ENCODE measurements around the gene TTC3.

- TF ChIP-seq, protein P1, sequence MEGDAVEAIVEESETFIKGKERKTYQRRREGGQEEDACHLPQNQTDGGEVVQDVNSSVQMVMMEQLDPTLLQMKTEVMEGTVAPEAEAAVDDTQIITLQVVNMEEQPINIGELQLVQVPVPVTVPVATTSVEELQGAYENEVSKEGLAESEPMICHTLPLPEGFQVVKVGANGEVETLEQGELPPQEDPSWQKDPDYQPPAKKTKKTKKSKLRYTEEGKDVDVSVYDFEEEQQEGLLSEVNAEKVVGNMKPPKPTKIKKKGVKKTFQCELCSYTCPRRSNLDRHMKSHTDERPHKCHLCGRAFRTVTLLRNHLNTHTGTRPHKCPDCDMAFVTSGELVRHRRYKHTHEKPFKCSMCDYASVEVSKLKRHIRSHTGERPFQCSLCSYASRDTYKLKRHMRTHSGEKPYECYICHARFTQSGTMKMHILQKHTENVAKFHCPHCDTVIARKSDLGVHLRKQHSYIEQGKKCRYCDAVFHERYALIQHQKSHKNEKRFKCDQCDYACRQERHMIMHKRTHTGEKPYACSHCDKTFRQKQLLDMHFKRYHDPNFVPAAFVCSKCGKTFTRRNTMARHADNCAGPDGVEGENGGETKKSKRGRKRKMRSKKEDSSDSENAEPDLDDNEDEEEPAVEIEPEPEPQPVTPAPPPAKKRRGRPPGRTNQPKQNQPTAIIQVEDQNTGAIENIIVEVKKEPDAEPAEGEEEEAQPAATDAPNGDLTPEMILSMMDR (IDR thresholded peaks at IDR 0.05; ENCODE audit: low read length): no peak
- no peak for TF ChIP-seq EZH2phosphoT487 (IDR thresholded peaks at IDR 0.05; ENCODE audit: low read length)
These were observed 160.6 kb downstream of the TTC3 start for GRCh38 chr21:37233551-37234146.

Measured in MM.1S (cell line).